ENCODE data around the gene NSUN5.
"Not testable (repeated sequence)": the region's sequence is repeated elsewhere in the genome, so short reads cannot be mapped to it uniquely, and the experiment has no call there.

DNA sequence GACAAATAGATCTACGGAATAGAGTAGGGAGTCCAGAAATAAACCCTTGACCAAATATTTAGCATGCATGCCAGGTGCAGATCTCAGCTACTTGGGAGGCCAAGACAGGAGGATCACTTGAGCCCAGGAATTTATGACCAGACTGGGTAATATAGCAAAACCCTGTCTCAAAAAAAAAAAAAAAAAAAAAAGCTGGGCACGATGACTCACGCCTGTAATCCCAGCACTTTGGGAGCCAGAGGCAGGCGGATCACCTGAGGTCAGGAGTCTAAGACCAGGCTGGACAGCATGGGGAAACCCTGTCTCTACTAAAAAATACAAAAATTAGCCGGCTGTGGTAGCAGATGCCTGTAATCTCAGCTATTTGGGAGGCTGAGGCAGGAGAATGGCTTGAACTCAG lies 31.4 kb downstream of the NSUN5 start:
- TF ChIP-seq, protein P1, sequence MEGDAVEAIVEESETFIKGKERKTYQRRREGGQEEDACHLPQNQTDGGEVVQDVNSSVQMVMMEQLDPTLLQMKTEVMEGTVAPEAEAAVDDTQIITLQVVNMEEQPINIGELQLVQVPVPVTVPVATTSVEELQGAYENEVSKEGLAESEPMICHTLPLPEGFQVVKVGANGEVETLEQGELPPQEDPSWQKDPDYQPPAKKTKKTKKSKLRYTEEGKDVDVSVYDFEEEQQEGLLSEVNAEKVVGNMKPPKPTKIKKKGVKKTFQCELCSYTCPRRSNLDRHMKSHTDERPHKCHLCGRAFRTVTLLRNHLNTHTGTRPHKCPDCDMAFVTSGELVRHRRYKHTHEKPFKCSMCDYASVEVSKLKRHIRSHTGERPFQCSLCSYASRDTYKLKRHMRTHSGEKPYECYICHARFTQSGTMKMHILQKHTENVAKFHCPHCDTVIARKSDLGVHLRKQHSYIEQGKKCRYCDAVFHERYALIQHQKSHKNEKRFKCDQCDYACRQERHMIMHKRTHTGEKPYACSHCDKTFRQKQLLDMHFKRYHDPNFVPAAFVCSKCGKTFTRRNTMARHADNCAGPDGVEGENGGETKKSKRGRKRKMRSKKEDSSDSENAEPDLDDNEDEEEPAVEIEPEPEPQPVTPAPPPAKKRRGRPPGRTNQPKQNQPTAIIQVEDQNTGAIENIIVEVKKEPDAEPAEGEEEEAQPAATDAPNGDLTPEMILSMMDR (IDR thresholded peaks at IDR 0.05; ENCODE audit: extremely low read depth in 1 of 2, insufficient read depth in 1 of 2, low read depth in 1 of 2, low read length in 2 of 2) = not testable (repeated sequence)
- TF ChIP-seq EZH2 (IDR thresholded peaks at IDR 0.05; ENCODE audit: borderline replicate concordance, low read depth, low read length, severe bottlenecking) = not testable (repeated sequence)
